ENCODE measurements around the gene ATP11A. TPM values are rescaled to one million over a fixed set of nuclear protein-coding genes. Genes with fewer than 3 reads are reported as not detected.

The ATP11A gene
- total RNA-seq, 3 donors from 2014 or later: 22.1 to 27.2 (median 26.8) TPM

DNA sequence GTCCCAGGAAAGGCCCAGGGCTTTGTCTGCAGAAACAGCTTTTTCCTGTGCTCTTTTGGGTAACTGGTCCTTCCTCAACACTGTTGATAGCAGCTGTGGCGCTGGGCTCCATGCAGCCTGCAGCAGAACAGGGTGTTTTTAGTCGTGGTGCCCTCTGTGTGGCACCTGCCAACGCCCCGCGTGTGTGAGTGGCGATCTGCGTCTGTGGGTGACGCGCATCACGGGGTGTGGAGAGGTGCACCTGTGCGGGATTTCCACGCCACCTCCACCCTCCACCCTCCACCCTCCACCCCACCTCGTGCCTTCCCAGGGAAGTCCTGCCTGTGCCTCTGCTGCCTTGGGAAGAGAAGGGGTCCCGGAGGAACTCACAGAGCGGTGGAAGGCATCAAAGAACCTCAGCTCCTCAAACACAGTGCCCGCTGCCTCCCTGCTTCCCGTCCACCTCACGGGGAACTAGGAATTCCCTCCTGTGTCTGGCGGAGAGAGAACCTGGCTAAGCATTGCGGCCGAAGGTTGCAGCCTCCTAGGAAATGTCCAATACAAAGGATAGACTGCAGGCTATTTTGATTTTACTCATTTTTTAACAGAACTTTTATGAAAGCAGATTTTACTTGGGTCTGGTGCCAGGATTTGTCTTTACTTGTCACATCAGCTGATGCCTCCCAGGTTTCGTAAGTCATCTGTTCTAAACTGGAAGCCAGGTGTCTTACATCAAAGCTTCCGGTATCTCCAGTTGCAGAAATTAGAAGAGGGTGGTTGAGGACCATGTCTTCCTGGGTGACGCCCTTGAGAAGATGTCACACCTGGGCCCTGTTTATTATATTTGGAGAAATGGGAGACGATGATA lies 84.0 kb downstream of the ATP11A start:
- no peak overlapping the region for H3K27ac ChIP-seq
- no peak overlapping the region for H3K4me3 ChIP-seq
- no peak for DNase-seq (ENCODE audit: low spot score in 2 of 2)
- no peaks in the 10 kb centered on the region for H3K36me3 ChIP-seq
- intact Hi-C loops (cut with DNase I; ENCODE audit: low total_unique reads): no loop called here
- H3K9me3 ChIP-seq: no peaks in the 10 kb centered on the region
- no peaks in the 10 kb centered on the region for H3K4me1 ChIP-seq
- TF ChIP-seq, protein P1, sequence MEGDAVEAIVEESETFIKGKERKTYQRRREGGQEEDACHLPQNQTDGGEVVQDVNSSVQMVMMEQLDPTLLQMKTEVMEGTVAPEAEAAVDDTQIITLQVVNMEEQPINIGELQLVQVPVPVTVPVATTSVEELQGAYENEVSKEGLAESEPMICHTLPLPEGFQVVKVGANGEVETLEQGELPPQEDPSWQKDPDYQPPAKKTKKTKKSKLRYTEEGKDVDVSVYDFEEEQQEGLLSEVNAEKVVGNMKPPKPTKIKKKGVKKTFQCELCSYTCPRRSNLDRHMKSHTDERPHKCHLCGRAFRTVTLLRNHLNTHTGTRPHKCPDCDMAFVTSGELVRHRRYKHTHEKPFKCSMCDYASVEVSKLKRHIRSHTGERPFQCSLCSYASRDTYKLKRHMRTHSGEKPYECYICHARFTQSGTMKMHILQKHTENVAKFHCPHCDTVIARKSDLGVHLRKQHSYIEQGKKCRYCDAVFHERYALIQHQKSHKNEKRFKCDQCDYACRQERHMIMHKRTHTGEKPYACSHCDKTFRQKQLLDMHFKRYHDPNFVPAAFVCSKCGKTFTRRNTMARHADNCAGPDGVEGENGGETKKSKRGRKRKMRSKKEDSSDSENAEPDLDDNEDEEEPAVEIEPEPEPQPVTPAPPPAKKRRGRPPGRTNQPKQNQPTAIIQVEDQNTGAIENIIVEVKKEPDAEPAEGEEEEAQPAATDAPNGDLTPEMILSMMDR (IDR thresholded peaks at IDR 0.05): no peak
- no peak for TF ChIP-seq POLR2AphosphoS5 (IDR thresholded peaks at IDR 0.05)
- no peaks in the 10 kb centered on the region for H3K27me3 ChIP-seq

DNA sequence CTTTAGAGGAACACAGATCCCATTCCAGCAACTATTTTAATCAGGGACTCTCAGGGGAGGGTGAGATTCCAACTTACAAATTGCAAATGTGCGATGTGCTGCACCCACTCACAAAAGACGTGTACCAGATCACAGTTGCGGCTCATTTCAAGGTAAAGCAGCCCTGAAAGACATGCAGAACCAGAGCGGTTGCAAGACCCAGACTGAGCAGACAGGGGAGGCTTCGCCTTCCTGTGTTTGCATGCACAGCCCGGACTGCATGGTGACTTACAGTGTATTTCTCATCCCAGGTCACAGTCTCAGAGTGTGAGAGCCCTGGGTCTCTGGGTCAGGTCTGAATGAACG lies 84.6 kb downstream of the ATP11A start:
- DNase-seq (ENCODE audit: low spot score in 2 of 2): no peak
- H3K4me1 ChIP-seq: no peaks in the 10 kb centered on the region

DNA sequence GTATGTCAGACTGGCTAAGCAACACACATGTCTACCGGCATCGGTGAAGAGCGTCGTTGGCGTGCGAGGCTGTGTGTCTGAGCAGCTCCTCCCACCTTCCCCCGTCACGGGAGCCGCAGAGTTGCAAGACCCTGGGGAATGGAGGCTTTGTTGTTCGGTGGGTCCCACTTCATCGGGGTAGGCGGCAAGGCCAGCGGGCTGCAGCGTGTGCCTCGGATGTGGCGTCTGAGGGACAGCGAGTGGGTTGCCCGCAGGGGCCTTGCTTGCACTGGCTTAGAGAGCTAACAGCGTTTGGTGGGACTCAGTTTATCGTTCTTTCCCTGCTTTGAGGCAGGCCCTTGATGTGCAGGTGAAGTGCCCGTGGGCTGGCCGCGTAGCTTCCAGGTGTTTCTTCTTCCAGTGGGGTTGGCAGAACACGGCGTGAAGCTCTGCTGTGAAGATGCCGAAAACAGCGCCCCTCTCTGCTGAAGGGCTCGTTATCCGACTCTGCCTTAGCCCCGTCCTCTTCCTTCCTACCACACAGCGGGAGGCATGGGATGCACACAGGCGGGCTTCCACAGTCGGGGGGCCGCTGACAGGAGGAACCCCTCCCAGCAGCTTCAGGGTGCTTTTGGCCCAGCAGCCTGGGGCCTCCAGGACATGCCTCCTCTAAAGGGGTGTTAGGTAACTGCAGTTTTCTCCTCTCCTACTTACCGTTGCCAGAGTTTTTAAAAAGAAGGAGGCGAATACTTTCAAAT lies 85.2 kb downstream of the ATP11A start:
- Histone ChIP-seq H3K4me3 (no peak overlapping the region), H3K4me1 (no peaks in the 10 kb centered on the region), H3K9me3 (no peaks in the 10 kb centered on the region), H3K36me3 (no peaks in the 10 kb centered on the region), H3K27ac (no peak overlapping the region), H3K27me3 (no peaks in the 10 kb centered on the region)
- intact Hi-C loops (cut with DNase I; ENCODE audit: low total_unique reads): no loop called here
- TF ChIP-seq, protein P1 (IDR thresholded peaks at IDR 0.05): no peak
- TF ChIP-seq POLR2A (IDR thresholded peaks at IDR 0.05) (no peak), POLR2AphosphoS5 (IDR thresholded peaks at IDR 0.05) (no peak)
- DNase-seq (ENCODE audit: low spot score in 2 of 2): no peak

More for the DNA sequence above, 84.6 kb downstream of the ATP11A start:
- no peaks in the 10 kb centered on the region for H3K36me3 ChIP-seq
- H3K27me3 ChIP-seq: no peaks in the 10 kb centered on the region
- H3K9me3 ChIP-seq: no peaks in the 10 kb centered on the region
- intact Hi-C loops (cut with DNase I; ENCODE audit: low total_unique reads): no loop called here
- TF ChIP-seq, protein P1 (IDR thresholded peaks at IDR 0.05): no peak
- TF ChIP-seq POLR2A (IDR thresholded peaks at IDR 0.05): no peak
- no peak for TF ChIP-seq POLR2AphosphoS5 (IDR thresholded peaks at IDR 0.05)
- no peak overlapping the region for H3K27ac ChIP-seq
- H3K4me3 ChIP-seq: no peak overlapping the region

DNA sequence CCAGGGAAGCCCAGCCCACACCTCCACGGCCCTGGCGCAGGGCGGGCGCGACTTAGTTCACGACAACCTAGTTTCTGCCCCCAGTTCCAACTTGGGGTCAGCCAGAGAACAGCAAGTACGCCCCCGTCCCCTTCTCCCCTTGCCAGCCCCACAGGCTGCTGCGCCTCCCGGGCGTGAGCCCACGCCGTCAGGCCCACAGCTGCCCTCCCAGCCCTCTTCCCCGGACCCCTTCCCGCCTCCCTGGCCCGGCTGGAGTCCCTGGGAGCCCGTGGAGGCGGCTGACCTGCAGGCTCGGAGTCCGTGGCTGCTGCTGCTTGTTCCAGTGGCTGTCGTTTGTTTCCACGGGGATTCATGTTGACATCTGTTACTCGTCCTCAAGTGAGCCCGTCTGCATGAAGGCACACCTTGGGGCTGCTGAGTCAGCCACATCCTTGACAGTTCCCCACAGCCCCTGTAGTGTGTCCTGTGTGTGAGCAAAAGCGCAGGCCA lies 86.0 kb downstream of the ATP11A start:
- TF ChIP-seq, protein P1 (IDR thresholded peaks at IDR 0.05): no peak
- TF ChIP-seq POLR2A (IDR thresholded peaks at IDR 0.05) (no peak), POLR2AphosphoS5 (IDR thresholded peaks at IDR 0.05) (no peak)
- intact Hi-C loops (cut with DNase I; ENCODE audit: low total_unique reads): no loop called here
- Histone ChIP-seq H3K9me3 (no peaks in the 10 kb centered on the region), H3K27me3 (no peaks in the 10 kb centered on the region), H3K36me3 (no peaks in the 10 kb centered on the region), H3K4me3 (peak overlapping the region in 1 of 3 donors; percentile 10), H3K4me1 (no peaks in the 10 kb centered on the region), H3K27ac (no peak overlapping the region)
- DNase-seq (ENCODE audit: low spot score in 2 of 2): no peak

GRCh38 chr13:112776354-112776753 lies 86.5 kb downstream of the ATP11A start:
- Histone ChIP-seq H3K9me3 (no peaks in the 10 kb centered on the region), H3K27ac (no peak overlapping the region), H3K36me3 (no peaks in the 10 kb centered on the region), H3K27me3 (no peaks in the 10 kb centered on the region), H3K4me1 (no peaks in the 10 kb centered on the region), H3K4me3 (no peak overlapping the region)
- DNase-seq (ENCODE audit: low spot score in 2 of 2): no peak
- intact Hi-C loops (cut with DNase I; ENCODE audit: low total_unique reads): no loop called here
- TF ChIP-seq, protein P1 (IDR thresholded peaks at IDR 0.05): no peak
- no peak for TF ChIP-seq POLR2AphosphoS5 (IDR thresholded peaks at IDR 0.05)
- no peak for TF ChIP-seq POLR2A (IDR thresholded peaks at IDR 0.05)
